AG04450 (cell line): ENCODE measurements around the gene SPINT2. TPM values are rescaled to one million over a fixed set of nuclear protein-coding genes. Genes with fewer than 3 reads are reported as not detected.

Source experiments
- CTCF ChIA-PET: fragments of 300-600, 350-600 bp; formaldehyde crosslinking; extraction: SDS; loops from one replicate; lab custom pipeline; 2022; ENCODE audit warnings: antibody characterized with exemption, inconsistent platforms; lab: Charles Lee
- POLR2A ChIA-PET: fragments of 350-600 bp; formaldehyde crosslinking; extraction: SDS; loops from one replicate; lab custom pipeline; 2021; ENCODE audit warnings: antibody characterized with exemption, inconsistent platforms; lab: Yijun Ruan, JAX
- DNase-seq: peaks from one replicate; pipeline ENCODE4 v3.0.0-alpha.2; 2011; ENCODE audit warnings: low read depth, low spot score
- H3K27ac ChIP-seq: one replicate; pipeline ENCODE4 v1.5.1; 2012; ENCODE audit warnings: low read depth, low read length, control low read depth
- H3K27me3 ChIP-seq: one replicate; pipeline ENCODE4 v1.6.0; 2012; ENCODE audit warnings: low read length; ENCODE audit not compliant: control insufficient read depth, insufficient read depth
- H3K4me3 ChIP-seq: 2 replicates; pipeline ENCODE4 v1.5.1; 2011; ENCODE audit warnings: mild to moderate bottlenecking, low read depth, low read length, control low read depth
- H3K9me3 ChIP-seq: 2 replicates; pipeline ENCODE4 v1.5.1; 2012; ENCODE audit warnings: low read length; ENCODE audit not compliant: control insufficient read depth, insufficient read depth
- CTCF ChIP-seq: IDR thresholded peaks from 2 replicates; pipeline ENCODE4 v1.5.1; 2011; ENCODE audit warnings: low read depth, low read length, control low read depth, inconsistent platforms
- polyA plus RNA-seq: library from polyadenylated mRNA; depleted of rRNA; stranded (reverse); fragments of >200 nt; gene quantifications from 2 replicates; pipeline ENCODE4 v1.2.3, GENCODE V29; 2011

SPINT2 gene
- polyA plus RNA-seq, 1 experiment = 1.8 TPM

GRCh38 chr19:38315657-38316476 lies 51.5 kb downstream of the SPINT2 start, which contains the start of gene YIF1B:
TSS of gene YIF1B (minus strand) at chr19:38315947. CDS start at chr19:38315917, 30 bp downstream.
- TF ChIP-seq CTCF = no peak
- H3K9me3 ChIP-seq = no peaks in the 10 kb centered on the region
- peak within 1 kb of the TSS; percentile 39 for H3K27ac ChIP-seq
- ChIA-PET CTCF (interaction anchor here (0.6 to 1.0 kb wide), 2 partner anchors 17 to 413 kb away, joined by 3 read pairs; no protein-coding TSS in a partner anchor), POLR2A (no interaction called here)
- peak within 1 kb of the TSS; percentile 78 for H3K4me3 ChIP-seq
- DNase-seq = peak; percentile 89
- no peaks in the 10 kb centered on the region for H3K27me3 ChIP-seq

GRCh38 chr19:38316477-38317067 lies 52.2 kb downstream of the SPINT2 start:
- CTCF ChIA-PET = no interaction called here
- H3K4me3 ChIP-seq = peak overlapping the region; percentile 48

GRCh38 chr19:38317104-38317612 lies 52.8 kb downstream of the SPINT2 start:
- Histone ChIP-seq H3K27ac (no peak overlapping the region), H3K9me3 (no peaks in the 10 kb centered on the region), H3K27me3 (no peaks in the 10 kb centered on the region), H3K4me3 (no peak overlapping the region)
- POLR2A ChIA-PET = no interaction called here
- no peak for DNase-seq
- CTCF ChIA-PET = interaction anchor here (2.5 kb wide), 1 partner anchor 74 kb away, joined by 17 read pairs; no protein-coding TSS in a partner anchor
- no peak for TF ChIP-seq CTCF

More at GRCh38 chr19:38316477-38317067, 52.2 kb downstream of the SPINT2 start:
- TF ChIP-seq CTCF = no peak
- Histone ChIP-seq H3K9me3 (no peaks in the 10 kb centered on the region), H3K27ac (no peak overlapping the region), H3K27me3 (no peaks in the 10 kb centered on the region)
- POLR2A ChIA-PET = no interaction called here
- DNase-seq = no peak

- CTCF ChIA-PET = interaction anchor here (0.6 to 2.5 kb wide), 6 partner anchors 10 to 171 kb away, joined by 3 to 17 read pairs (median 4); partner anchors contain the start of gene CATSPERG
Measured at GRCh38 chr19:38318660-38319059, 54.3 kb downstream of the SPINT2 start.

More at GRCh38 chr19:38318660-38319059, 54.3 kb downstream of the SPINT2 start:
- H3K27me3 ChIP-seq = no peaks in the 10 kb centered on the region
- H3K9me3 ChIP-seq = no peaks in the 10 kb centered on the region
- no peak overlapping the region for H3K4me3 ChIP-seq
- DNase-seq = no peak
- TF ChIP-seq CTCF = no peak
- POLR2A ChIA-PET = no interaction called here
- H3K27ac ChIP-seq = no peak overlapping the region
